GM12878 (cell line): ENCODE data around the gene GPR62.

Experiments
- CTCF ChIP-seq, 3 experiments: IDR thresholded peaks in 2 of 3; conservative IDR thresholded peaks in 1 of 3; 2 replicates each; pipeline ENCODE4 v1.5.1; 2011; ENCODE audit warnings: low read depth in 3 of 3, low read length in 3 of 3, mild to moderate bottlenecking in 3 of 3, control low read depth in 2 of 3, moderate library complexity in 2 of 3, inconsistent platforms in 1 of 3, mixed read lengths in 1 of 3; ENCODE audit not compliant: control insufficient read depth in 2 of 3, insufficient read depth in 1 of 3; ENCODE audit errors: extremely low read depth in 1 of 3
- TAF1 ChIP-seq: IDR thresholded peaks from 2 replicates; pipeline ENCODE4 v1.6.1; 2011; ENCODE audit warnings: mild to moderate bottlenecking, low read depth, low read length, borderline replicate concordance
- TCF12 ChIP-seq: IDR thresholded peaks from 2 replicates; pipeline ENCODE4 v1.6.1; 2011; ENCODE audit warnings: low read depth, mild to moderate bottlenecking, low read length

DNA sequence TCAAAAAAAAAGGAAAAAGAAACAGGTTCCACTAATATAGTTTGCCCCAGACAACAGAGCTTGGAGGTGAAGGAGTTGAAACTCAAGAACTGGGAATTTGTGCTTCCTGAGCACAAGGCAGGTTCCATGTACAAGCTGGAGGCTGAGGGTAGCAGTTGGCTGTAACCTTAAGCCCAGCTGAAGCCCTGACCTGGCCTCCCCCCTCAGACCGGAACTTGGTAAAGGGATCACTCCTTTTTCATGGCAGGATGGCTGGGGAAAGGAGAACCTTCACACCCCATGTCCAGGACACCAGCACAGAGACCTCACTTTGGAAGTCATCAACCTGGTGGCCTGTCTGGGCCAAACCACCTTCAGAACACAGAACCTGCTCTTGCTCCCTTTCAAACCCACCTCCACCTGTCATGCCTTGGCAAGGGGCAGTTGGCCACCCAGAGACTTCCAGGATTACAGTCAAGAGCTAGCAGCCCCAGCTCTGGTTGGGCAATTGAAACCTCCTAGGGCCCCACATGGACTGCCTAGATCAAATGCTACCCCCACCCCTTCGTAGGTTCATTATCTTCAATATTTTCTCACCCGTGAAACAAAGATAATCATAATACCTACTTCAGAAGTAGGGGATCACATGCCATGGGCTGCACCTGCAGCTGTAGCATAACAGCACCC, 37.0 kb downstream of the GPR62 start:
- no peak for TF ChIP-seq TCF12
- no peak for TF ChIP-seq CTCF (IDR thresholded peaks at IDR 0.05 in 2 of 3, conservative IDR thresholded peaks at IDR 0.05 in 1 of 3; ENCODE audit: control insufficient read depth in 2 of 3, extremely low read depth in 1 of 3, insufficient read depth in 1 of 3, low read depth in 3 of 3, low read length in 3 of 3)
- no peak for TF ChIP-seq TAF1
